H9 (cell line): Measurements from ENCODE around the gene VDAC1. TPM values are rescaled to one million over a fixed set of nuclear protein-coding genes. Genes with fewer than 3 reads are reported as not detected.

Experiments
- DNase-seq: peaks from one replicate; pipeline ENCODE4 v3.0.0-alpha.2; 2017
- H2AFZ ChIP-seq: one replicate; pipeline ENCODE4 v1.6.1; 2013; ENCODE audit warnings: mild to moderate bottlenecking, low read length, control low read depth, moderate library complexity
- H2AK5ac ChIP-seq: 2 replicates; pipeline ENCODE4 v1.6.1; 2013; ENCODE audit warnings: low read length, control low read depth, mixed read lengths; ENCODE audit not compliant: insufficient read length
- H2BK120ac ChIP-seq: one replicate; pipeline ENCODE4 v1.6.1; 2013; ENCODE audit warnings: low read depth, mild to moderate bottlenecking, low read length, control low read depth, inconsistent platforms; ENCODE audit not compliant: poor library complexity, severe bottlenecking
- H2BK12ac ChIP-seq: 2 replicates; pipeline ENCODE4 v1.6.1; 2013; ENCODE audit warnings: low read length, control low read depth, mixed read lengths, low read depth; ENCODE audit not compliant: insufficient read length
- H2BK15ac ChIP-seq: 2 replicates; pipeline ENCODE4 v1.6.1; 2013; ENCODE audit warnings: low read depth, low read length, control low read depth
- H2BK20ac ChIP-seq: one replicate; pipeline ENCODE4 v1.6.1; 2013; ENCODE audit warnings: low read depth, mild to moderate bottlenecking, low read length, control low read depth, inconsistent platforms; ENCODE audit not compliant: poor library complexity, severe bottlenecking
- H2BK5ac ChIP-seq: 2 replicates; pipeline ENCODE4 v1.6.1; 2013; ENCODE audit warnings: low read length, control low read depth, mixed read lengths; ENCODE audit not compliant: insufficient read length
- H3K14ac ChIP-seq: 2 replicates; pipeline ENCODE4 v1.6.1; 2013; ENCODE audit warnings: low read length, control low read depth; ENCODE audit not compliant: insufficient read depth
- H3K18ac ChIP-seq: 2 replicates; pipeline ENCODE4 v1.6.1; 2013; ENCODE audit warnings: low read depth, mild to moderate bottlenecking, mixed read lengths, low read length, control low read depth; ENCODE audit not compliant: insufficient read length
- H3K23ac ChIP-seq: 2 replicates; pipeline ENCODE4 v1.6.1; 2013; ENCODE audit warnings: low read length, control low read depth, mixed read lengths, low read depth; ENCODE audit not compliant: insufficient read length
- H3K23me2 ChIP-seq: 2 replicates; pipeline ENCODE4 v1.6.1; 2013; ENCODE audit warnings: low read depth, mild to moderate bottlenecking, mixed read lengths, low read length, control low read depth; ENCODE audit not compliant: insufficient read length, poor library complexity, severe bottlenecking
- H3K27ac ChIP-seq: 2 replicates; pipeline ENCODE4 v1.5.1; 2013; ENCODE audit warnings: low read length, control low read depth, mixed read lengths, low read depth; ENCODE audit not compliant: insufficient read length
- H3K27me3 ChIP-seq: 2 replicates; pipeline ENCODE4 v1.6.1; 2013; ENCODE audit warnings: low read length, control low read depth, inconsistent platforms; ENCODE audit not compliant: insufficient read depth
- H3K4ac ChIP-seq: 2 replicates; pipeline ENCODE4 v1.6.1; 2013; ENCODE audit warnings: low read depth, mild to moderate bottlenecking, control low read depth, inconsistent platforms, low read length, moderate library complexity
- H3K4me1 ChIP-seq: 2 replicates; pipeline ENCODE4 v1.6.1; 2013; ENCODE audit warnings: low read length, control low read depth, inconsistent platforms; ENCODE audit not compliant: insufficient read depth
- H3K4me2 ChIP-seq: 2 replicates; pipeline ENCODE4 v1.6.1; 2013; ENCODE audit warnings: low read length, control low read depth, mixed read lengths; ENCODE audit not compliant: insufficient read length, insufficient read depth
- H3K56ac ChIP-seq: 2 replicates; pipeline ENCODE4 v1.6.1; 2013; ENCODE audit warnings: low read depth, mild to moderate bottlenecking, mixed read lengths, low read length, control low read depth; ENCODE audit not compliant: insufficient read length
- H3K79me1 ChIP-seq: 2 replicates; pipeline ENCODE4 v1.6.1; 2013; ENCODE audit warnings: low read depth, mild to moderate bottlenecking, moderate library complexity, low read length, control low read depth, inconsistent platforms; ENCODE audit not compliant: insufficient read depth, poor library complexity, severe bottlenecking
- H3K79me2 ChIP-seq: 2 replicates; pipeline ENCODE4 v1.6.1; 2013; ENCODE audit warnings: low read length, control low read depth, inconsistent platforms; ENCODE audit not compliant: insufficient read depth
- H3K9ac ChIP-seq: 2 replicates; pipeline ENCODE4 v1.6.1; 2013; ENCODE audit warnings: low read length, control low read depth, mixed read lengths; ENCODE audit not compliant: insufficient read length; ENCODE audit errors: extremely low read depth
- H3K9me3 ChIP-seq: one replicate; pipeline ENCODE4 v1.6.1; 2013; ENCODE audit warnings: low read depth, low read length, inconsistent platforms; ENCODE audit not compliant: control insufficient read depth
- H3T11ph ChIP-seq: one replicate; pipeline ENCODE4 v1.6.1; 2013; ENCODE audit warnings: mild to moderate bottlenecking, low read length, control low read depth, inconsistent platforms
- H4K20me1 ChIP-seq: one replicate; pipeline ENCODE4 v1.6.1; 2013; ENCODE audit not compliant: control insufficient read depth, insufficient read length, insufficient read depth
- H4K5ac ChIP-seq: 2 replicates; pipeline ENCODE4 v1.6.1; 2013; ENCODE audit warnings: low read depth, mild to moderate bottlenecking, mixed read lengths, low read length, control low read depth; ENCODE audit not compliant: insufficient read length
- H4K8ac ChIP-seq: replicated peaks from 2 replicates; pipeline ENCODE4 v1.6.1; 2013; ENCODE audit warnings: low read length, control low read depth, mixed read lengths, low read depth; ENCODE audit not compliant: insufficient read length
- H4K91ac ChIP-seq: 2 replicates; pipeline ENCODE4 v1.6.1; 2013; ENCODE audit warnings: low read depth, mild to moderate bottlenecking, moderate library complexity, mixed read lengths, low read length, control low read depth; ENCODE audit not compliant: insufficient read length
- H3K27ac Mint-ChIP-seq, 3 experiments: 2 replicates in 2 of 3; 3 replicates in 1 of 3; pipeline ENCODE4 v1.8.0; 2020 to 2021; ENCODE audit warnings: mixed read lengths in 3 of 3, mild to moderate bottlenecking in 1 of 3, moderate library complexity in 1 of 3
- H3K27me3 Mint-ChIP-seq: 2 replicates; pipeline ENCODE4 v1.8.0; 2021; ENCODE audit warnings: low read depth, mild to moderate bottlenecking, moderate library complexity, mixed read lengths
- H3K36me3 Mint-ChIP-seq, 3 experiments: 2 replicates in 2 of 3; 3 replicates in 1 of 3; pipeline ENCODE4 v1.8.0; 2020 to 2021; ENCODE audit warnings: low read depth in 3 of 3, mixed read lengths in 3 of 3; ENCODE audit not compliant: insufficient read depth in 1 of 3
- H3K4me1 Mint-ChIP-seq, 2 experiments: 2 replicates each; pipeline ENCODE4 v1.8.0; 2020; ENCODE audit warnings: mixed read lengths in 2 of 2
- H3K4me3 Mint-ChIP-seq, 2 experiments: 2 replicates in 1 of 2; 3 replicates in 1 of 2; pipeline ENCODE4 v1.8.0; 2020 to 2021; ENCODE audit warnings: mild to moderate bottlenecking in 2 of 2, mixed read lengths in 2 of 2, moderate library complexity in 1 of 2
- H3K9me3 Mint-ChIP-seq, 2 experiments: 2 replicates in 1 of 2; 3 replicates in 1 of 2; pipeline ENCODE4 v1.8.0; 2020; ENCODE audit warnings: mild to moderate bottlenecking in 2 of 2, mixed read lengths in 2 of 2, moderate library complexity in 1 of 2
- CTCF ChIP-seq: fragments of 200-600 bp; sonication (generic); conservative IDR thresholded peaks from 3 replicates; pipeline ENCODE4 v1.8.0; 2021; ENCODE audit warnings: antibody characterized with exemption, mild to moderate bottlenecking
- total RNA-seq: library from RNA; stranded (reverse); gene quantifications from 2 replicates; pipeline ENCODE4 v1.2.1, GENCODE V29; 2021

The VDAC1 gene
- total RNA-seq, 1 experiment from 2014 or later, result 208 TPM

- Histone ChIP-seq H2AFZ (no peak overlapping the region), H4K20me1 (no peaks in the 10 kb centered on the region), H3K9me3 (no peaks in the 10 kb centered on the region), H3K4me2 (no peak overlapping the region), H2BK120ac (no peak overlapping the region), H4K8ac (no peak overlapping the region), H3K27ac (no peak overlapping the region), H3T11ph (no peak overlapping the region), H3K79me1 (no peaks in the 10 kb centered on the region), H2BK5ac (no peak overlapping the region), H2BK12ac (no peak overlapping the region), H3K27me3 (no peaks in the 10 kb centered on the region), H3K23ac (no peak overlapping the region), H3K4me1 (peaks cover 19% of the 10 kb centered on the region; the same call in 1 of the 2 replicates), H3K79me2 (no peaks in the 10 kb centered on the region), H3K23me2 (no peaks in the 10 kb centered on the region), H3K56ac (no peak overlapping the region), H3K14ac (no peak overlapping the region), H4K5ac (no peak overlapping the region), H2AK5ac (no peak overlapping the region), H3K18ac (no peak overlapping the region), H4K91ac (no peak overlapping the region), H3K4ac (no peak overlapping the region), H2BK20ac (no peak overlapping the region), H3K9ac (no peak overlapping the region), H2BK15ac (no peak overlapping the region)
- Mint-ChIP-seq H3K4me1 (peaks cover 55% of the 10 kb centered on the region in 2 experiments), H3K36me3 (no peaks in the 10 kb centered on the region), H3K27ac (no peak overlapping the region), H3K4me3 (no peak overlapping the region), H3K9me3 (peaks cover 0 to 5% of the 10 kb centered on the region in 2 experiments; a peak in 1 of 5 replicates), H3K27me3 (peaks cover 58% of the 10 kb centered on the region)
- DNase-seq, result no peak
- TF ChIP-seq CTCF, result no peak
Observed at GRCh38 chr5:134048864-134049263, 44.1 kb upstream of the VDAC1 start.
